Measurements from ENCODE around the gene ZNF563.

ZNF563 gene

GRCh38 chr19:12353375-12353774 lies 19.9 kb upstream of the ZNF563 start:
- DNase-seq (ENCODE audit: extremely low read depth, low read depth), result no peak
- no peak for TF ChIP-seq CTCF (IDR thresholded peaks at IDR 0.05; ENCODE audit: low read depth, low read length)

DNA sequence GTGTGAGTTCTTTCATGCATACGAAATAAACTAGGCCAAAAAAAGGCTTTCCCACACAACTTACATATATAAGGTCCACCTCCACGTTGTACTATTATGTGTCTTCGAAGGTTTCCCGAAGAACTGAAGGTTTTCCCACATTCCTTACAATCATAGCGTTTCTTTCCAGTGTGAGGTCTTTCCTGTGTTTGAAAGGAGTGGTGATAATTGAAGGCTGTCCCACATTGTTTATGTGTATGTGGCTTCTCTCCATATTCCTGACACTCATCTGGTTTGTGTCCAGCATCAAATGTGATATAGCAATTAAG lies 17.4 kb upstream of the ZNF563 start:
- DNase-seq (ENCODE audit: extremely low read depth, low read depth), result no peak
- no peak for TF ChIP-seq CTCF (IDR thresholded peaks at IDR 0.05; ENCODE audit: low read depth, low read length)

GRCh38 chr19:12350185-12350889 lies 16.9 kb upstream of the ZNF563 start:
- TF ChIP-seq CTCF (IDR thresholded peaks at IDR 0.05; ENCODE audit: low read depth, low read length), result no peak
- no peak for DNase-seq (ENCODE audit: extremely low read depth, low read depth)

- no peak for DNase-seq (ENCODE audit: extremely low read depth, low read depth)
- TF ChIP-seq CTCF (IDR thresholded peaks at IDR 0.05; ENCODE audit: low read depth, low read length), result no peak
Measured at GRCh38 chr19:12346896-12347295, 13.5 kb upstream of the ZNF563 start.

DNA sequence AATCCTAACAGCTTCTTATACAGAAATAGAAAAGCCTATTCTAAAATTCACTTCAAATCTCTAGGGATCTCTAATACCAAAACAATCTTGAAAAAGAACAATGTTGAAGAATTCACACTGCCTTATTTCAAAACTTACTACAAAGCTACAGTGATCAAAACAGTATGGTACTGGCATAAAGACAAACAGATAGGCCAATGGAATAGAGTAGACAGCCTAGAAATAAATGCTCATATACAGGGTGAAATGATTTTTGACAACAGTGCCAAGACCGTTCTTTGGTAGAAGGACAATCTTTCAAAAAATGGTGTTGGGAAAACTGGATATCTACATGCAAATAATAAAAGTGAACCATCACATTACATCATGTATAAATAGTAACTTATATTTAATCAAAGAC lies 11.8 kb upstream of the ZNF563 start:
- no peak for DNase-seq (ENCODE audit: extremely low read depth, low read depth)
- no peak for TF ChIP-seq CTCF (IDR thresholded peaks at IDR 0.05; ENCODE audit: low read depth, low read length)

GRCh38 chr19:12331211-12331941 lies 2.1 kb downstream of the ZNF563 start:
- DNase-seq (ENCODE audit: extremely low read depth, low read depth), result no peak
- no peak for TF ChIP-seq CTCF (IDR thresholded peaks at IDR 0.05; ENCODE audit: low read depth, low read length)

- no peak for DNase-seq (ENCODE audit: extremely low read depth, low read depth)
- no peak for TF ChIP-seq CTCF (IDR thresholded peaks at IDR 0.05; ENCODE audit: low read depth, low read length)
Measured at GRCh38 chr19:12330340-12330739, 3.1 kb downstream of the ZNF563 start.
